DND-41 (cell line): Measurements from ENCODE around the gene LAPTM4A.

Experiments
- EZH2 ChIP-seq: IDR thresholded peaks from 3 replicates; pipeline ENCODE4 v1.6.1; 2012; ENCODE audit warnings: borderline replicate concordance, low read depth, mild to moderate bottlenecking, moderate library complexity, low read length, inconsistent platforms; ENCODE audit not compliant: severe bottlenecking
- TF ChIP-seq, protein P1 (sequence below): IDR thresholded peaks from 2 replicates; pipeline ENCODE4 v1.5.1; 2012; ENCODE audit warnings: borderline replicate concordance, low read length, moderate library complexity, mild to moderate bottlenecking; ENCODE audit not compliant: poor library complexity, severe bottlenecking; ENCODE audit errors: extremely low read depth

DNA sequence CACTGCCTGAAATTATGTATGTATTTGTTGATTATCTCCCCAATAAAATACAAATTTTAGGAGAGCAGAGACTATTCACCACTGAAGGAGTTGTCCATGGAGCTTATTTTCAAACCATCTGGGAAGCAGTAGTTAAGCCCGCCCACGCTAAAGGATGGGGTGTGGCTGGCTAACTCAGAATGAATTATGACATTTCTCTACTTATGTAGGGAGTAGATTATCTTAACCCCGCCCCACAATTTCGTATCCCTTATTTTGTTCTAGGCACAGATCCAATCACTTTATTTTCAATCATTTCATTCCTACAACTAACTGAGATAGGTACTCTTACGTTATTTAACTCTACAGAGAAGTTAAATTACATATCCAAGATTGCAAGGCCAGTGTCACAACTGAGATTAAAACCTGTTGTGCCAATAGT lies 1.4 kb upstream of the LAPTM4A start:
- TF ChIP-seq, protein P1, sequence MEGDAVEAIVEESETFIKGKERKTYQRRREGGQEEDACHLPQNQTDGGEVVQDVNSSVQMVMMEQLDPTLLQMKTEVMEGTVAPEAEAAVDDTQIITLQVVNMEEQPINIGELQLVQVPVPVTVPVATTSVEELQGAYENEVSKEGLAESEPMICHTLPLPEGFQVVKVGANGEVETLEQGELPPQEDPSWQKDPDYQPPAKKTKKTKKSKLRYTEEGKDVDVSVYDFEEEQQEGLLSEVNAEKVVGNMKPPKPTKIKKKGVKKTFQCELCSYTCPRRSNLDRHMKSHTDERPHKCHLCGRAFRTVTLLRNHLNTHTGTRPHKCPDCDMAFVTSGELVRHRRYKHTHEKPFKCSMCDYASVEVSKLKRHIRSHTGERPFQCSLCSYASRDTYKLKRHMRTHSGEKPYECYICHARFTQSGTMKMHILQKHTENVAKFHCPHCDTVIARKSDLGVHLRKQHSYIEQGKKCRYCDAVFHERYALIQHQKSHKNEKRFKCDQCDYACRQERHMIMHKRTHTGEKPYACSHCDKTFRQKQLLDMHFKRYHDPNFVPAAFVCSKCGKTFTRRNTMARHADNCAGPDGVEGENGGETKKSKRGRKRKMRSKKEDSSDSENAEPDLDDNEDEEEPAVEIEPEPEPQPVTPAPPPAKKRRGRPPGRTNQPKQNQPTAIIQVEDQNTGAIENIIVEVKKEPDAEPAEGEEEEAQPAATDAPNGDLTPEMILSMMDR = no peak
- TF ChIP-seq EZH2 = no peak
